Ishikawa (cell line): ENCODE data around the gene PHOX2A.

ENCODE experiments used
- CEBPB ChIP-seq: IDR thresholded peaks from 2 replicates; pipeline ENCODE4 v1.6.1; 2012
- CREB1 ChIP-seq: IDR thresholded peaks from 2 replicates; pipeline ENCODE4 v1.6.1; 2012; ENCODE audit warnings: low read depth
- EGR1 ChIP-seq: IDR thresholded peaks from 2 replicates; pipeline ENCODE4 v1.6.1; 2012
- EP300 ChIP-seq: IDR thresholded peaks from 2 replicates; pipeline ENCODE4 v1.6.1; 2012; ENCODE audit warnings: borderline replicate concordance
- FOXM1 ChIP-seq: IDR thresholded peaks from 2 replicates; pipeline ENCODE4 v1.6.1; 2012; ENCODE audit warnings: low read depth, borderline replicate concordance
- MAX ChIP-seq: IDR thresholded peaks from 2 replicates; pipeline ENCODE4 v1.6.1; 2012
- NFIC ChIP-seq: IDR thresholded peaks from 2 replicates; pipeline ENCODE4 v1.6.1; 2012
- RAD21 ChIP-seq: IDR thresholded peaks from 2 replicates; pipeline ENCODE4 v1.6.1; 2012; ENCODE audit warnings: low read depth
- REST ChIP-seq: IDR thresholded peaks from 2 replicates; pipeline ENCODE4 v1.6.1; 2012; ENCODE audit warnings: low read depth, mild to moderate bottlenecking
- TAF1 ChIP-seq: IDR thresholded peaks from 2 replicates; pipeline ENCODE4 v1.6.1; 2012; ENCODE audit warnings: low read depth, mild to moderate bottlenecking
- TCF12 ChIP-seq: IDR thresholded peaks from 2 replicates; pipeline ENCODE4 v1.6.1; 2012; ENCODE audit warnings: low read depth
- TEAD4 ChIP-seq: IDR thresholded peaks from 2 replicates; pipeline ENCODE4 v1.6.1; 2012
- USF1 ChIP-seq: IDR thresholded peaks from 2 replicates; pipeline ENCODE4 v1.6.1; 2012
- YY1 ChIP-seq: IDR thresholded peaks from 2 replicates; pipeline ENCODE4 v1.6.1; 2012; ENCODE audit warnings: low read depth
- ZBTB7A ChIP-seq: IDR thresholded peaks from 2 replicates; pipeline ENCODE4 v1.6.1; 2012; ENCODE audit warnings: low read depth

Gene PHOX2A

GRCh38 chr11:72247584-72247983 is 3.6 kb upstream of the PHOX2A start:
- no peak for TF ChIP-seq CREB1

GRCh38 chr11:72245263-72245816 is 1.4 kb upstream of the PHOX2A start:
- TF ChIP-seq CREB1 (no peak), EGR1 (no peak), TAF1 (no peak), EP300 (no peak), FOXM1 (no peak), RAD21 (no peak), NFIC (no peak), YY1 (no peak), REST (no peak), TEAD4 (no peak), MAX (no peak), TCF12 (no peak), CEBPB (no peak), ZBTB7A (no peak), USF1 (no peak)

GRCh38 chr11:72244361-72245262 is 636 bp upstream of the PHOX2A start:
- TF ChIP-seq RAD21 (no peak), CEBPB (no peak), YY1 (no peak), USF1 (no peak)

GRCh38 chr11:72243173-72244059 is 560 bp downstream of the PHOX2A start:
- TF ChIP-seq ZBTB7A (no peak), USF1 (no peak), FOXM1 (no peak), TEAD4 (no peak), EP300 (no peak), YY1 (no peak), RAD21 (no peak), TCF12 (no peak), CEBPB (no peak), MAX (no peak), NFIC (no peak), CREB1 (no peak), EGR1 (no peak), REST (no peak), TAF1 (no peak)

GRCh38 chr11:72242141-72242540 is 1.8 kb downstream of the PHOX2A start:
- TF ChIP-seq RAD21 (no peak), REST (no peak), MAX (no peak), EP300 (no peak), NFIC (no peak), CREB1 (no peak), ZBTB7A (no peak), USF1 (no peak), CEBPB (no peak), TEAD4 (no peak), FOXM1 (no peak), EGR1 (no peak), TCF12 (no peak), TAF1 (no peak), YY1 (no peak)
